HTERT RPE-1 (cell line): Measurements from ENCODE around the gene C19orf12.
"Not testable (repeated sequence)": the region's sequence is repeated elsewhere in the genome, so short reads cannot be mapped to it uniquely, and the experiment has no call there.

ENCODE experiments used
- in situ Hi-C: fragments of 300-500 bp; cut with MboI; formaldehyde crosslinking; loops from 4 replicates; pipeline ENCODE4 v1.14.3; 2020; ENCODE audit warnings: low sequenced_read_pairs

The C19orf12 gene

GRCh38 chr19:29677001-29677817, 37.9 kb downstream of the C19orf12 start:
- in situ Hi-C loops: no loop called here

DNA sequence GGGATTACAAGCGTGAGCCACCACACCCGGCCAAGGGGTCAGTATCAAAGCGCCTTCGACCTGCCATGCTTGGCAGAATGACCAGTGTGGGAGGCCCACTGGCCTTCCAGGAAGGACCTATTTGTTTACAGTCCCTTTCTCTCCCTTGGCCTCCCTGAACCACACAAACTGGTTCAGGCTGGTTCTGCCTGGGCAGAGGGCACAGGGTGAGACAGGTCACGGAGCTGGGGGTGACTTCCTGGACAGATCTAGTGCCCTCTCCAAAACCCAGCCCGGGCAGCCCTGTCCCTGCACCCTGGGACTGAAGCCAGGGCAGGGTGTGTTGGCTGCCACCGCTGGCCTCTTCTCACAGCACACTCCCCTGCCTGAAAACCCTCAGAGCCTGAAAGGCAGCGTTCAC, 38.5 kb downstream of the C19orf12 start:
- in situ Hi-C loops: no loop called here

DNA sequence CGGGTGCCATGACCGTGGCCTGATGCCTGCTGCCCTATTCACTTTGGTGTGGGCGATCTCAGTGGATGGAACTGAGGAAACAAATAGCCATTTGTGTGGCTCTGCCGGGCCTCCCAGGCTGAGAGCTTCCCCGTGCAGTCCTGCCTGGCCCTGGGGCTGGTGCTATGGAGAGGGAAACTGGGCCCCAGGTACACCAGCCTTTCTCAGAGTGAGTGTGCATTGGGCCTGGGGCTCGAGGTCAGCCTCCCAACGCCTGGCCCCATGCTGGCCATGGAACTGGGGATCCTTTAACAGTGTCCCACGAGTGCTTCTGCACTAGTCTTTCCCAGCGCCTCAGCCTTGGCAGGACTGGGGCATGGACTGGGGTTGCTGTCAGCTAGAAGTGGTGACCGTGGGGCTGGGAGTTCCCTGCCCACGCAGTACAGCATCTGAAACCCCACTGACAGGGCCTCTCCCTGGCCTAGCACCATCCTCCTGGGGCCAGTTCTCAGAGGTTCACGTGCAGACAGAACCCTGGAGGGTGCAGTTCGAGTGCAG, 39.3 kb downstream of the C19orf12 start:
- in situ Hi-C loops: no loop called here

DNA sequence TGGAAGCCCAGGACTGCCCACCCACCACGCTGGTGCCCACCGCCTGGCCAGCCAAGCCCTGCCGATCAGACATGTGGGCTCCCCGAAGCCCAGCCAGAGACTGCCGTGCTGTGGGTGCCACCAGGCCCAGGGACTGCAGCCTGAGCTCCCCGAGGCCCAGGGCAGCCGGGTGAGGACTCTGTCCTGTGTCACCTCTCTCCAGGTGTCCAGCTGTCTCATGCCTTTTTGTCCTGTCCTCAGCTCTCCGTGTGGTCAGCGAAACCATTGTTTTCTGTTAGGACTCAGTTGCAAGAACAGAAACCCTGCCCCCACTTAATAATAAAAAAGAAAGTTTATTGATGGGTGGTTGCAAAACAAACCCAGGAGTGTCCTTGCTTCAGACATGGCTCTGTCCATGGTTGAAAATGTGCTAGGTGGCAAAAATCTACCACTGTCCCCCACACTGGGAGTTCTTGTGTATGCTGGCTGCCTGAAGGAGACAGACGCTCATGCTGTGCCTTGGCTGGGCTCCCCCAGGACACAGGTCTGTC, 39.9 kb downstream of the C19orf12 start:
- in situ Hi-C loops: no loop called here

GRCh38 chr19:29674374-29675119, 40.5 kb downstream of the C19orf12 start:
- in situ Hi-C loops: no loop called here

DNA sequence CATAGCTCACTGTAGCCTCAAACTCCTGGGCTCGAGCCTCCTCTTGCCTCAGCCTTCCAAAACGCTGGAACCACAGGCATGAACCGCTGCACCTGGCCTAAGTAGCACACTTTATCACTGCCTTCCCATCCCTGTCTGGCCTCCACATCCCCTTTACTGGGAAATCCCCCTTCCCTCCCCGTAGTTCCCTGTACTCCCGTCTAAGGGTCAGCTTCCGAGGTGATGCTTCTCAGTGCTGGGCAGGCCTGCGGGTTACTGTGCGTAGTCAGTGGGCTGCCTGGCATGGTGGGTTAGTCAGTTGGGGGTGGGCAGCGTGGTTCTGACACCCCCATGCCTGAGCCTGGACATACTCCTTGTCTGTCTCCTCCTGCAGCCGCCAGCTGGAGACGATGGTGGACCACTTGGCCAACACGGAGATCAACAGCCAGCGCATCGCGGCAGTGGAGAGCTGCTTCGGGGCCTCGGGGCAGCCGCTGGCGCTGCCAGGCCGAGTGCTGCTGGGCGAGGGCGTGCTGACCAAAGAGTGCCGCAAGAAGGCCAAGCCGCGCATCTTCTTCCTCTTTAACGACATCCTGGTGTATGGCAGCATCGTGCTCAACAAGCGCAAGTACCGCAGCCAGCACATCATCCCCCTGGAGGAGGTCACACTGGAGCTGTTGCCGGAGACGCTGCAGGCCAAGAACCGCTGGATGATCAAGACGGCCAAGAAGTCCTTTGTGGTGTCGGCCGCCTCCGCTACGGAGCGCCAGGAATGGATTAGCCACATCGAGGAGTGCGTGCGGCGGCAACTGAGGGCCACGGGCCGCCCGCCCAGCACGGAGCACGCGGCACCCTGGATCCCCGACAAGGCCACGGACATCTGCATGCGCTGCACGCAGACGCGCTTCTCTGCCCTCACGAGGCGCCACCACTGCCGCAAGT, 41.4 kb downstream of the C19orf12 start:
- in situ Hi-C loops: no loop called here

DNA sequence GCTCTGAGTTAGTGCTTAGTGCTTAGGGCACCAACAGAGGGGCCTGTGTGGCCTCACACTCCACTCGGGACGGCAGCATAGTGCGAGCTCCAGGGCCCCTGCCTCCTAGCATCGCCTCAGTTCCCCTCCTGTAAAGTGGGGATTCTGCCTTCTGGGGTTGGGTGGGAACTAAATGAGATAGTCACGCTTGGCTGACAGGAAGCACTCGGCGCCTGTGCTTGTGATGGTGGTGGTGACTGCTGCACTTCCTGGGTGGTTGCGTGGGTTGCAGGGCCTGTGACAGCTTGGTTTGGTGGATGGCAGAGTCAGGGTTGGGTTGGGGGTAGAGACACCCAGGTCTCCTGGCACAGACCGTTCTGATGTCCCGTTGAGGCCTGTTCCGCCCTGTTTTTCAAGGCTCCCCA, 42.1 kb downstream of the C19orf12 start:
- in situ Hi-C loops: no loop called here

DNA sequence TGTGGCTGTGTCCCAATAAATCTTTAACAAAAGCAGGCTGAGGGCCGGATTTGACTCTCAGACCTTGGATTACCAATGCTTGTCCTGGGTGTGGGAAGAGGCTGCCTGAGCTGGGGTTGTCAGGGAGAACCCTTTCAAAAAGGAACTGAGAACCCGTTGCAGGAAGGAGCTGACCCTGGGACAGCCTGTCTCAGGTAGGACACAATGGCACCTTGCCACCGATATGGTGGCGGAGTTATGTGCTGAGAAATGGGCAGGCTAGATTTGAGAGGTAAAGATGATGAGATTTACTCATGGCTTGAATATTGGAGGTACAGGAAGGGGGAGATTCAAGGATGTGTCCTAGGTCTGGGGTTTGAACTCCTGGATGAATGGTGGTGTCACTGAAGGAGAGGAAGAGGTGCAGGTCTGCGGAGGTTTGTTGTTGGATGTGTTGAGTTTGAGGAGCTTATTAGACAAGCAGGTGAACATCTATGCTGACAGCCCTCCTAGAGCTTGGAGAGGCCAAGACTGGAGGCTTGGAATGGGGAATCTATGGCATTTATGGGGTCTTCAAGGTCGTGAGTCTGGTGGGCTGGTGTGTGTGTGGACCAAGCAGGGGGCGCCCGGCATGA, 42.6 kb downstream of the C19orf12 start:
- in situ Hi-C loops: no loop called here

DNA sequence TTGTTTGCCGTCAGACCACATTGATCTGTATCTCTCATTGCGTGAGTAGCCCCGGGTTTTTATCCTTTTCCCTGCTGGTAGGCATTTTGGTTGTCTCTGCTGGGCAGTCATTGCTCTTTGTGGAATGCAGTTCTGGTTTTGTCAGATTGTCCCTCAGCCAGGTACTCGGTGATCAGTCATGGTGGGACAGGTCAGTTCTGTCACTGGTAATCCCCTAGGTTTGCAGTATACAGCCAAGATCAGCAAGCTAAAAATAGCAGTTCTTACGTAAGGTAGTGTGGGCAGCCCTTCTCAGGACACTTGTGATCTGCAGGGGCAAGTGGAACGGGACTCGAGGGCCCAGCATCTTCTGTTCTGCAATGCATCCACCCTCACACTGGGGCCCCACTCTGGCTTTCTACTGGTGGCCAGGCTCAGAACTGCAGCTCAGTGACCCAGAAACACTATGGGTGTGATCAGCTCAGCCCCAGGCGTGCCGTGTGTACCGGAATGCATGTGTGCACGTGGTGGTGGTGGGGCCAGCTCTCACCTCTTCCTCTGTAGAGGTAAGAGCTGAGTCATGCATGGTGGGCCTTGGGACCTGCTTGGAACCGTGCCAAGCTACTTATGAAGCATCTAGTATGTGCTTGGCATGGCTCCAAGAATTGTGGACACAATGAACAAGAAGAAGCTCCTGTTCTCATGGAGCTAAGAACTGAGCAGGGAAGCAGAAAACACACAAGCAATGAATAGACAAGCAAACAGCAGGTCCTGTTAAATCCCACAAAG, 43.5 kb downstream of the C19orf12 start:
- in situ Hi-C loops: no loop called here

DNA sequence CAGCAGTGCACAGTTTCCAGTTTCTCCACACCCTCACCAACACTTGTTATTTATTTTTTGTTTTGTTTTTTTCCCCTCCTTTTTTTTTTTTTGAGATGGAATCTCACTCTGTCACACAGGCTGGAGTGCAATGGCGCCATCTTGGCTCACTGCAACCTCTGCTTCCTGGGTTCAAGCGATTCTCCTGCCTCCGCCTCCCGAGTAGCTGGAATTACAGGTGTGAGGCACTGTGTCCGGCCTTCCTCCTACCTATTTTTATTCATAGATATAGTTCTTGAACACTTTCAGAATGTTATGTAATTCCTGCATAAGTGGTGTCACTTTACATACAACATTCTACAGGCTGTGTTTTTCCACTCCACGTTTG, 44.1 kb downstream of the C19orf12 start:
- in situ Hi-C loops: not testable (repeated sequence)

DNA sequence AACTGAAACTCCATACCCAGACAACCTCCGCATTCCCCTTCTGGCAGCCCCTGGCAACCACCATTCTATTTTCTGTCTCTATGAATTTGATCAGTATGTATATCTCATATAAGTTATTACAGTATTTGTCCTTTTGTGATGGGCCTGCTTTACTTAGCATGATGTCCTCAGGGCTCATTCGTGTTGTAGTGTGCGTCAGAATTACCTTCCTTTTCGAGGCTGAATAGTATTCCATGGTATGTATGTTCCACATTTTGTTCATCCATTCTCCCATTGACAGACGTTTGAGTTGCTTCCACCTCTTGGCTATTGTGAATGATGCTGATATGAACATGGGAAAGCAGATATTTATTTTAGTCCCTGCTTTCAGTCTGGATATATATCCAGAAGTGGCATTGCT, 44.8 kb downstream of the C19orf12 start:
- in situ Hi-C loops: no loop called here

- in situ Hi-C loops: no loop called here
Measured at GRCh38 chr19:29668746-29669609, 46.1 kb downstream of the C19orf12 start.

- in situ Hi-C loops: no loop called here
Measured at GRCh38 chr19:29667901-29668341, 47.1 kb downstream of the C19orf12 start.

- in situ Hi-C loops: no loop called here
Measured at GRCh38 chr19:29667387-29667783, 47.7 kb downstream of the C19orf12 start.

GRCh38 chr19:29666578-29667386, 48.3 kb downstream of the C19orf12 start:
- in situ Hi-C loops: no loop called here

GRCh38 chr19:29665826-29666577, 49.1 kb downstream of the C19orf12 start:
- in situ Hi-C loops: no loop called here

DNA sequence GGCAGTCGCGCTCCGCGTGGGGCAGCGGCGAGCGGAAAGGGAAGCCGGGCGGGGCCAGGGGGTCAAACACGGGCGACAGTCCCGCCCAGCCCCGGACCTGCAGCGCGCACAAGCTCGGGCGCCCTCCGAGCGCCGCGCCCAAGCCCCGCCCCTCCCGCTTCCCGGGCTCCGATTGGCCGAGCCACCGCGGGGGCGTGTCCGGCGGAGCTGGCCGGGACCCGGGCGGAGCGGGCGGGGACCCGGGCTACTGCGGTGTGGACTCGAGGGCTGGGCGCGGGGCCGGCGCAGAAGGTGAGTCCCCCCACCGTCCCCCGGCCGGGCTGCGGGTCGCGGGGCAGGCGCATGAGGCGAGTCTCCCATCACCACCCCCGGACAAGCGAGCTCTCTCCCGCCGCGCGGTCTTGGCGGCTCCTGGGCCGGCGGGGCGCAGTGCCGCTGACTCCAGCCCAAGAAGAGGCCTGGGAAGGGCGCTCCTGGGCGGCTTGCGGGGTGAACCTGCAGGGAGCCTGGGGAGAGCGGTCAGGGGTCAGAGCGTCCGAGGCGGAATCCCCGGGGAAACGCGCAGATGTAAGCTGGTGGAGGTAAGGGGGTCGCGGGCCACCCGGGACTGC, 49.7 kb downstream of the C19orf12 start, which contains the start of gene PLEKHF1:
Gene PLEKHF1, plus strand, starts transcription at position 247 of the 611 bp plus-strand sequence. CDS start 8,379 bp downstream, outside the sequence.
- in situ Hi-C loops: no loop called here
